Islet precursor cell (in vitro differentiated cells): ENCODE measurements around the gene ITPRIPL2.
A peak's percentile ranks its signal among the peaks of the same experiment; 100 is the strongest.

ENCODE experiments used
- DNase-seq: peaks from one replicate; pipeline ENCODE4 v3.0.0-alpha.2; 2018

Gene ITPRIPL2

GRCh38 chr16:19123535-19124178 lies 9.9 kb downstream of the ITPRIPL2 start:
- DNase-seq = no peak

GRCh38 chr16:19126300-19126699 lies 12.5 kb downstream of the ITPRIPL2 start:
- DNase-seq = no peak

- DNase-seq = no peak
Observed at GRCh38 chr16:19127205-19127604, 13.4 kb downstream of the ITPRIPL2 start.

DNA sequence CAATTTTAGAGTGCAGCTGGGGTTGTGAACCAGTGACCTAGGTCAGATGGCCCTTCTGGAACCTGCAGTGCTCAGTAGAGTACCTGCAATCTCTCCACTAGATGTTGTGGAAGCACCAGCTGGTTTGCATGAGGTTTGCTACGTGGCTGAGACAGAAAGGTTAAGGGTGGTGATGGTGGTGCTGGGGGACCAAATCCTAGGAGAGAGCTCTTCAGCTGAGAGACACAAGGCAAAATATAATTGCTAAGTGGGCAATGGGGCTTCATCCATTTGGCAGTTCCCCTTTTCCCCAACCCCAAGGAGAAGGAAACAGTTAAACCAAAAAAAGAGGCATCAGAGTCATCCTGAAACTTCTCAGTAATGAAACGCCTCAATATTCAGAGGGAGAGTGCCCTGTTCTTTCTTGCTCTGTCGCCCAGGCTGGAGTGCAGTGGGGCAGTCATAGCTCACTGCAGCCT lies 13.9 kb downstream of the ITPRIPL2 start:
- no peak for DNase-seq

GRCh38 chr16:19128454-19129200 lies 14.9 kb downstream of the ITPRIPL2 start:
- DNase-seq = no peak

GRCh38 chr16:19130385-19130784 lies 16.6 kb downstream of the ITPRIPL2 start:
- DNase-seq = no peak

DNA sequence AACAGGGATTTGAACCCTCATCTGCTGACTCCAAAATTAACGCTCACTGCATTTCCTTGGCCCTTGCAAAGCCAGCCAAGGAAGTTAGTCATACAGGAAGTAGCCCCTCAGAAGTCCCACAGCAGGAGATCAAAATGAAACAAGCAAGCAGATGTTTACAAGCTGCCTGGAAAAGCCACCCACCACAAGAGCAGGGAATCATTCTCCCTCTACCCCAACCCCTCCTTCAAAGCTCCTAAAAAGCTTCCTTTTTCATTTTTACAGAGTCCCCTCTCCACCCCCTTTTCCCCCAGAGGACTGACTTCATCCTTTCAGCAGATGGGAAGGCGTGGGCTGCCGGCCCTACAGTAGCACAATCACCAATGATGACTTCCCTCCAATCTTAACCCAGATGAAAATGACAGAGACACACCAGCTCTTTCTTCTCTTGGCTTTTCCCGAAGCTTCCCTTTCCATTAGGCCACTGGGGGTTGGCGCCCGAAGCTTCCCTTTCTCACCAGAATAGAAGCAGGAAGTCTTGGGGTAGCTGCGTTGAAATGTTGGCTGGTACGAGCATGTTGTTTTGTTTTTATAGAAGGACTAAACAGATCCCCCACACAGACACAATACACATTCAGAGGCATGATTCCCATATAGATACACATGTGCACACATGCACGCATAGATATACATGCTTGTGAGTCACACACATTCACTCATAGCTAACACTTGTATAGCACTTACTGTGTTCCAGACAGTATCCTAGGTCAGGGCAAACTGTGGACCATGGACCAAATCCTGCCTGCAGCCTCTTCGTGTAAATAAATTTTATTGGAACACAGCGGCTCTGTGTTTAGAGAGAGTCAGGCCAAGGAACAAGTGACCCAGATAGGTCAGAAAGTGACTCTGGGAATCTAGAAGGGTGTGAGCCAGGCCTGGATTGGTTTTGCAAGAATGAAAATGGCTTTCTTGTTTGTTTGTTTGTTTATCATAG lies 17.4 kb downstream of the ITPRIPL2 start:
- peak; percentile 76 for DNase-seq

DNA sequence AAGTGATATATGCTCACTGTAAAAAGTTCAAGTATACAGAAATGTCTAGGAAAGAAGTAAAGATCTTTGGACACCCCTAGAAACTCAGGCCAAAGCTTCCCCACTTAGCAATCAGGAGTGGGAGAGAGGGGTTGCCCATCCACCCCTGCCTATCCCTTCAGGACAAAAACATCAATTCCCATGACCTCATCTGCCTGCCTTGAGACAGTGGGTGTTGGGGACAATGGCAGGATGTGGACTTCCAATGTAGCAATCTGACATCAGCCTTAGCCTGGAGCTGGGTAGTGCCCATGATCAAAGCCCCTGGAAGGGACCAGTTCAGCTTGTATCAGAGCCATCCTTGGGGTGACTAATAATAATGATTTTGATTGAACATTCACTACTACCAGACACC lies 18.1 kb downstream of the ITPRIPL2 start:
- no peak for DNase-seq

- DNase-seq = no peak
Observed at GRCh38 chr16:19132255-19132654, 18.5 kb downstream of the ITPRIPL2 start.

DNA sequence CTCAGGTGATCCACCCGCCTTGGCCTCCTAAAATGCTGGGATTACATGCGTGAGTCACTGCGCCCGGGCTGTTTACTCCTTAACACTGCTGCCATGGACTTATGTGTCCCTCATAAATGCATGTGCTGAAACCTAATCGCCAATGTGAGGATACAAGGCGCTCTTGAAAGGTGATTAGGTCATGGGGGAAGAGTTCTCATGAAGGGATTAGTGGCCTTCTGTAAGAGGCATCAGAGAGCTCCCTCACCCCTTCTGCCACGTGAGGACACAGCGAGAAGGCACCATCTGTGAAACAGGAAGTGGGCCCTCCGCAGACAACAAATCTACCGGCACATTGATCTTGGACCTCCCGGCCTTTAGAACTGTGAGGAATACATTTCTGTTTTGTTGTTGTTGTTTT lies 19.1 kb downstream of the ITPRIPL2 start:
- no peak for DNase-seq

DNA sequence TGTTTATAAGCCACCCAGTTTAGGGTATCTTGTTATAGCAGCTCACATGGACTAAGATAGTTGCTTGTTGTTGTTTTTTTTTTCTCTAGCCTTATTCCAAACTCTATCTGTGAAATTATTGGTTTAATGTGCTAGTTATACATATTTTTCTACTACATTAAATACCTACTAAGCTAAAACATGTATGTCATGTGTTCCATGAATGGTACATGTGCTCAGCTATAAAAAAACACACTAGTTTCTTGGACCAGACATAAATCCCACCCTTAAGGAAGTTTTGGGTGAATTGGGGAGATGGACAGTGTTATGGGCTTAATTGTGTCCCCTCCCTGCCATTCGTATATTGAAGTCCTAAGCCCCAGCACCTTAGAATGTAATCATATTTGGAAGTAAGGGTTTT lies 19.8 kb downstream of the ITPRIPL2 start:
- no peak for DNase-seq

DNA sequence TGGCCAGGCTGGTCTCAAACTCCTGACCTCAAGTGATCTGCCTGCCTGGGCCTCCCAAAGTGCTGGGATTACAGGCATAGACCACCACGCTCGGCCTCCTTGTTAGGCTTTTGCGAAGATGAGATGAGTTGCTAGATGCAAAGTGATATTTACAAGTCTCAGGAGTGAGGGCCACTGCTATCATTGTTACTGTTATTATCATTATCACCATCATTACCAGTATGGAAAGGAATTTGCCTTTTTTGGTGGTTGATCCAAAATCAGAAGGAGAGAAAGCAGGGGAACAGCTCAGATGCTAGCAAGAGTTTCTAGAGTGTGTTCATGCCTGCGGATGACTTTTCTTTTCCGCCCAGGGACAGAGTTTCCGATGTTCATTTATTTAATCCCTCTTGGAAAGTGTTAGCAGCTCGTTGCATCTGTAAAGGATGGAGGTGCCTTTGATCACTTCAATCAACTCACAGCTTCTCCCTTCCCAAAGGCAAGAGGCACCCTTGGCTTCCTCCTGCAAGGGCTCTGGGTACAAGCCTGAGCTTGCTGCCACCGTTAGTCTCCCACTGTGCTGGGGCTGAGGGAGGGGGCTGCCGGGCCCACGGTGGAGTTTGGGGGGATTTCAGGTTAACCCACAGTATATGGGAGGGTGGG lies 21.6 kb downstream of the ITPRIPL2 start:
- DNase-seq = no peak

DNA sequence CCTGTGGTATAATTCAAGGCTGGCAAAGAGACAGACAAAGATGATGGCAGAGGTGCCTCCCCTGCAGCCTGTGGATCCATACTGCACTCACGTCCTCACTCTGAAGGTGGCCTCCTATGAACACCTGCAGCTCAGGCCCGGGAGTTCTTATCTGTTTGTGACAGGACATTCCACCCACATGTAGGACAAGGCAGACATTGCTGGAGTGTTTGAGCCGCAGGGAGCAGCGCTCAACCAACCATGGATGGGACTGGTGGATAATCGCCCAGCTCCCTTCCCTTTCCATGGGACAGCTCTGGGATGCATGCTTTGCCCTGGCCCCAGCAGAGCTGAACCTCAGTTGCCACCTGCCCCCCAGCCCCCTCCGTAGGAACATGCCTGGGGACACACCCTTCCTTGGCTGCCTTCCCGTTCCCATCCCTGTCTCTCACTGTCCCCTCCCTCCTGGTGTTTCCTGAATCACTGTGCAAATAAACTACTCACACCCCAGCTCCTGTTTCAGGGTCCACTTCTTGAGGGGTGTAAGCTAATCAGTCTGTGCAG lies 22.2 kb downstream of the ITPRIPL2 start:
- DNase-seq = no peak

- DNase-seq = peak; percentile 69
Observed at GRCh38 chr16:19136549-19137196, 22.9 kb downstream of the ITPRIPL2 start.

GRCh38 chr16:19137201-19138128 lies 23.7 kb downstream of the ITPRIPL2 start:
- DNase-seq = no peak

- no peak for DNase-seq
Observed at GRCh38 chr16:19138601-19139000, 24.8 kb downstream of the ITPRIPL2 start.

- no peak for DNase-seq
Observed at GRCh38 chr16:19139436-19140091, 25.8 kb downstream of the ITPRIPL2 start.

- no peak for DNase-seq
Observed at GRCh38 chr16:19140396-19140795, 26.6 kb downstream of the ITPRIPL2 start.

DNA sequence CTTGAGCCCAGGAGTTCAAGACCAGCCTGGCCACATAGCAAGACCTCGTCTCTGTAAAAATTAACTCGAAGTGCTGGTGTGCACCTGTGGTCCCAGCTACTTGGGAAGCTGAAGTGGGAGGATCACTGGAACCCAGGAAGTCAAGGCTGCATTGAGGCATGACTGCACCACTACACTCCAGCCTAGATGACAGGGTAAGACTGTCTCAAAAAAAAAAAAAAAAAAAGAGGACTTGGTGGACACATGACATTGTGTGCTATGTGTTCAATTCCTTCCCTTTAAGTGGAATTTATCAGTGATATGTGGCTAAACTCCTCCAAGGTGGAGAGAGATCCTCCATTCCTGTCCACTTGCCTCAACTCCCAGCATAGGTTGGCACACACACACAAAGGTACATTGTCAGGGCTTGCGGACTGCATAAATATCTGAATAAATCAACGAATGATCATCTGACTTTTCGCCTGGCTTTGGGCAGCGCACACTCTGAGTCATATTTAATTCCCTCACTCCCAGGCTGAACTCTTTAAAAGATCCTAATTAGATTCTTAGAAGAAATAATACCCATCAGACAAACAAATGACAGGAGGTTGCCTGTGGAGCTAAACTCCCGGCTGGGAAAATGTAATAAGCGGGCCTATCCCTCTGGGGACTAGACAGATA lies 29.3 kb downstream of the ITPRIPL2 start:
- DNase-seq = no peak

- no peak for DNase-seq
Observed at GRCh38 chr16:19143599-19143956, 29.8 kb downstream of the ITPRIPL2 start.
